GM23338 (cell line): ENCODE results near the gene IFIT5. TPM values are rescaled to one million over a fixed set of nuclear protein-coding genes. Genes with fewer than 3 reads are reported as not detected.

Experiments used
- ATAC-seq: fragments of 200-7000 bp; cut with Tn5 transposase; 3 replicates; pipeline ENCODE4 v1.9.1; 2020
- DNase-seq: peaks from one replicate; pipeline ENCODE4 v3.0.0-alpha.2; 2015; ENCODE audit warnings: low spot score
- H2AFZ ChIP-seq: fragments of 200-600 bp; sonication (generic); 2 replicates; pipeline ENCODE4 v1.8.0; 2016; ENCODE audit warnings: antibody characterized with exemption, mild to moderate bottlenecking, moderate library complexity
- H3F3A ChIP-seq: fragments of 200-600 bp; sonication (generic); replicated peaks from 2 replicates; pipeline ENCODE4 v1.8.0; 2017; ENCODE audit warnings: antibody characterized with exemption, mixed run types, low read depth
- H3K27ac ChIP-seq: fragments of 200-600 bp; sonication (generic); 2 replicates; pipeline ENCODE4 v1.6.1; 2016; ENCODE audit warnings: low read depth
- H3K27me3 ChIP-seq: fragments of 200-600 bp; sonication (generic); 2 replicates; pipeline ENCODE4 v1.8.0; 2016; ENCODE audit warnings: mild to moderate bottlenecking, mixed run types, moderate library complexity; ENCODE audit not compliant: insufficient read depth
- H3K36me3 ChIP-seq: fragments of 200-600 bp; sonication (generic); 2 replicates; pipeline ENCODE4 v1.8.0; 2016; ENCODE audit warnings: mild to moderate bottlenecking; ENCODE audit not compliant: insufficient read depth
- H3K4me1 ChIP-seq: fragments of 200-600 bp; sonication (generic); 2 replicates; pipeline ENCODE4 v1.8.0; 2016; ENCODE audit warnings: mild to moderate bottlenecking, moderate library complexity; ENCODE audit not compliant: insufficient read depth
- H3K4me2 ChIP-seq: fragments of 200-600 bp; sonication (generic); 2 replicates; pipeline ENCODE4 v1.7.1; 2017; ENCODE audit warnings: mixed run types
- H3K4me3 ChIP-seq: fragments of 200-600 bp; sonication (generic); 2 replicates; pipeline ENCODE4 v1.6.1; 2016; ENCODE audit warnings: mixed run types
- H3K79me2 ChIP-seq: fragments of 200-600 bp; sonication (generic); replicated peaks from 2 replicates; pipeline ENCODE4 v1.8.0; 2017; ENCODE audit warnings: mild to moderate bottlenecking; ENCODE audit not compliant: insufficient read depth
- H3K9me2 ChIP-seq: fragments of 200-600 bp; sonication (generic); 2 replicates; pipeline ENCODE4 v1.8.0; 2017; ENCODE audit not compliant: insufficient read depth
- H4K20me1 ChIP-seq: fragments of 200-600 bp; sonication (generic); replicated peaks from 2 replicates; pipeline ENCODE4 v1.8.0; 2017; ENCODE audit warnings: mild to moderate bottlenecking; ENCODE audit not compliant: insufficient read depth
- H3K27ac Mint-ChIP-seq: 2 replicates; pipeline ENCODE4 v1.8.0; 2020; ENCODE audit warnings: inconsistent platforms, mild to moderate bottlenecking, moderate library complexity, mixed read lengths
- H3K27me3 Mint-ChIP-seq: 3 replicates; pipeline ENCODE4 v1.8.0; 2022; ENCODE audit warnings: low read depth, mild to moderate bottlenecking, moderate library complexity, mixed read lengths, inconsistent platforms; ENCODE audit not compliant: insufficient read depth, poor library complexity
- H3K36me3 Mint-ChIP-seq: 3 replicates; pipeline ENCODE4 v1.8.0; 2021; ENCODE audit warnings: low read depth, mild to moderate bottlenecking, inconsistent platforms, moderate library complexity, mixed read lengths
- H3K4me1 Mint-ChIP-seq: 3 replicates; pipeline ENCODE4 v1.8.0; 2020; ENCODE audit warnings: mild to moderate bottlenecking, inconsistent platforms, mixed read lengths
- H3K4me3 Mint-ChIP-seq: 3 replicates; pipeline ENCODE4 v1.8.0; 2021; ENCODE audit warnings: moderate library complexity, mild to moderate bottlenecking, inconsistent platforms, mixed read lengths
- H3K9me3 Mint-ChIP-seq: 3 replicates; pipeline ENCODE4 v1.8.0; 2020; ENCODE audit warnings: moderate library complexity, mild to moderate bottlenecking, inconsistent platforms, mixed read lengths
- CREB1 ChIP-seq: fragments of 250-450 bp; sonication (Bioruptor Pico); IDR thresholded peaks from 2 replicates; pipeline ENCODE4 v1.5.0; 2020; ENCODE audit warnings: low read depth, mild to moderate bottlenecking, moderate library complexity
- ETS1 ChIP-seq: IDR thresholded peaks from 2 replicates; pipeline ENCODE4 v1.6.1; 2016; ENCODE audit warnings: antibody characterized with exemption
- EZH2 ChIP-seq: fragments of 200-600 bp; sonication (generic); IDR thresholded peaks from one replicate; pipeline ENCODE4 v1.8.0; 2017; ENCODE audit warnings: antibody characterized with exemption, mild to moderate bottlenecking, low read depth; ENCODE audit not compliant: unreplicated experiment
- EZH2phosphoT487 ChIP-seq: fragments of 200-600 bp; sonication (generic); IDR thresholded peaks from one replicate; pipeline ENCODE4 v1.8.1; 2018; ENCODE audit warnings: antibody characterized with exemption; ENCODE audit not compliant: unreplicated experiment
- JUNB ChIP-seq: IDR thresholded peaks from one replicate; pipeline ENCODE4 v1.6.1; 2016; ENCODE audit warnings: antibody characterized with exemption; ENCODE audit not compliant: unreplicated experiment
- POLR2AphosphoS5 ChIP-seq: IDR thresholded peaks from 2 replicates; pipeline ENCODE4 v1.6.1; 2016; ENCODE audit warnings: antibody characterized with exemption, low read depth
- STAT1 ChIP-seq: IDR thresholded peaks from one replicate; pipeline ENCODE4 v1.6.1; 2016; ENCODE audit warnings: antibody characterized with exemption; ENCODE audit not compliant: unreplicated experiment
- ZNF114 ChIP-seq: fragments of 250-450 bp; sonication (Bioruptor Pico); IDR thresholded peaks from 2 replicates; pipeline ENCODE4 v1.5.0; 2020; ENCODE audit warnings: mild to moderate bottlenecking, moderate library complexity
- ZNF462 ChIP-seq: fragments of 250-450 bp; sonication (Bioruptor Pico); IDR thresholded peaks from 2 replicates; pipeline ENCODE4 v1.5.0; 2020; ENCODE audit warnings: mild to moderate bottlenecking, moderate library complexity
- polyA plus RNA-seq: library from polyadenylated mRNA; unstranded; fragments of >200 nt; fragmentation: Nextera tagmentation; extraction: Ambion mirVana; gene quantifications from 2 replicates; pipeline ENCODE4 v1.2.1, GENCODE V29; 2016
- total RNA-seq: library from RNA; depleted of rRNA; stranded (reverse); fragments of >200 nt; shearing (Covaris generic); gene quantifications from 2 replicates; pipeline ENCODE4 v1.2.3, GENCODE V29; 2014

The IFIT5 gene
- total and polyA plus RNA-seq, 2 experiments from 2014 or later: 2.7 to 3.2 TPM

- TF ChIP-seq ZNF462 (CRISPR knock-in tag): no peak
- TF ChIP-seq CREB1 (CRISPR knock-in tag): no peak
- TF ChIP-seq EZH2: no peak
- TF ChIP-seq POLR2AphosphoS5: no peak
These were observed 6.7 kb downstream of the IFIT5 start (continued) for GRCh38 chr10:89421018-89421476.

- Histone ChIP-seq H3K27me3 (no peaks in the 10 kb centered on the region), H3K4me2 (no peak overlapping the region), H3F3A (no peaks in the 10 kb centered on the region), H3K4me1 (peaks cover 19% of the 10 kb centered on the region), H4K20me1 (no peaks in the 10 kb centered on the region), H3K79me2 (no peaks in the 10 kb centered on the region), H2AFZ (no peak overlapping the region), H3K36me3 (no peaks in the 10 kb centered on the region), H3K9me2 (no peaks in the 10 kb centered on the region), H3K27ac (no peak overlapping the region), H3K4me3 (no peak overlapping the region)
- Mint-ChIP-seq H3K4me3 (no peak overlapping the region), H3K9me3 (no peaks in the 10 kb centered on the region), H3K27ac (no peak overlapping the region), H3K27me3 (no peaks in the 10 kb centered on the region), H3K36me3 (no peaks in the 10 kb centered on the region), H3K4me1 (peaks cover 33% of the 10 kb centered on the region)
- ATAC-seq (no peak), DNase-seq (no peak)
- TF ChIP-seq STAT1 (no peak), ZNF114 (CRISPR knock-in tag) (no peak), POLR2AphosphoS5 (no peak), EZH2phosphoT487 (no peak), JUNB (no peak), ETS1 (no peak), ZNF462 (CRISPR knock-in tag) (no peak)
These were observed 10.6 kb downstream of the IFIT5 start for GRCh38 chr10:89425000-89425399.
